CD4-positive, CD25-positive, alpha-beta regulatory T cell (primary cell): Measurements from ENCODE around the gene SPRY1. TPM values are rescaled to one million over a fixed set of nuclear protein-coding genes. Genes with fewer than 3 reads are reported as not detected.
A peak's percentile ranks its signal among the peaks of the same experiment; 100 is the strongest.

Experiments
- ATAC-seq, 2 donors: fragments of 150-1000 bp; cut with Tn5 transposase; one replicate each; pipeline ENCODE4 v1.10.0; 2021; ENCODE audit warnings: low read depth in 2 of 2, moderate number of reproducible peaks in 2 of 2, moderate library complexity in 1 of 2
- DNase-seq, 3 donors: peaks; one replicate each; pipeline versions ENCODE4 v3.0.0 to v3.0.0-alpha.2; 2012 to 2022; ENCODE audit warnings: mixed read lengths in 1 of 3
- H3K27ac ChIP-seq: one replicate; pipeline ENCODE4 v1.7.0; 2013; ENCODE audit warnings: mild to moderate bottlenecking, low read length; ENCODE audit not compliant: insufficient read depth, poor library complexity, severe bottlenecking
- H3K27me3 ChIP-seq: one replicate; pipeline ENCODE4 v1.7.0; 2013; ENCODE audit warnings: low read length; ENCODE audit not compliant: control insufficient read depth, insufficient read depth
- H3K36me3 ChIP-seq: one replicate; pipeline ENCODE4 v1.7.0; 2013; ENCODE audit warnings: mild to moderate bottlenecking, low read length, moderate library complexity; ENCODE audit not compliant: control insufficient read depth, insufficient read depth
- H3K4me1 ChIP-seq: 2 replicates; pipeline ENCODE4 v1.7.0; 2013; ENCODE audit warnings: mild to moderate bottlenecking, low read length; ENCODE audit not compliant: insufficient read depth, control insufficient read depth, poor library complexity, severe bottlenecking
- H3K4me3 ChIP-seq: one replicate; pipeline ENCODE4 v1.7.0; 2013; ENCODE audit warnings: low read depth, mild to moderate bottlenecking, low read length, moderate library complexity
- H3K9me3 ChIP-seq, 2 experiments: 1 replicate in 1 of 2; 2 replicates in 1 of 2; pipeline ENCODE4 v1.7.0; 2013; ENCODE audit warnings: low read length in 2 of 2, mild to moderate bottlenecking in 1 of 2, moderate library complexity in 1 of 2; ENCODE audit not compliant: control insufficient read depth in 2 of 2
- H3K27ac Mint-ChIP-seq, 3 donors: one replicate each; pipeline ENCODE4 v1.8.0; 2020 to 2022; ENCODE audit warnings: mild to moderate bottlenecking in 3 of 3, mixed read lengths in 3 of 3, moderate library complexity in 2 of 3
- H3K27me3 Mint-ChIP-seq: one replicate; pipeline ENCODE4 v1.8.0; 2022; ENCODE audit warnings: mild to moderate bottlenecking, mixed read lengths
- H3K36me3 Mint-ChIP-seq: one replicate; pipeline ENCODE4 v1.8.0; 2020; ENCODE audit warnings: mixed read lengths
- H3K4me1 Mint-ChIP-seq, 4 donors: one replicate each; pipeline ENCODE4 v1.8.0; 2020 to 2022; ENCODE audit warnings: mixed read lengths in 4 of 4, mild to moderate bottlenecking in 1 of 4
- H3K4me3 Mint-ChIP-seq, 4 donors: one replicate each; pipeline ENCODE4 v1.8.0; 2020 to 2022; ENCODE audit warnings: mild to moderate bottlenecking in 4 of 4, mixed read lengths in 4 of 4, moderate library complexity in 3 of 4
- H3K9me3 Mint-ChIP-seq, 7 donors: one replicate each; pipeline ENCODE4 v1.8.0; 2020 to 2022; ENCODE audit warnings: mixed read lengths in 7 of 7, mild to moderate bottlenecking in 3 of 7, moderate library complexity in 2 of 7
- polyA plus RNA-seq, 4 donors: library from polyadenylated mRNA; unstranded; fragments of 300-500 nt; fragmentation: Illumina TruSeq; gene quantifications; one replicate each; pipeline ENCODE4 v1.2.3, GENCODE V29; 2021
- total RNA-seq: library from RNA; stranded (reverse); gene quantifications from one replicate; pipeline ENCODE4 v1.2.3, GENCODE V29; 2022

Gene SPRY1, protein sequence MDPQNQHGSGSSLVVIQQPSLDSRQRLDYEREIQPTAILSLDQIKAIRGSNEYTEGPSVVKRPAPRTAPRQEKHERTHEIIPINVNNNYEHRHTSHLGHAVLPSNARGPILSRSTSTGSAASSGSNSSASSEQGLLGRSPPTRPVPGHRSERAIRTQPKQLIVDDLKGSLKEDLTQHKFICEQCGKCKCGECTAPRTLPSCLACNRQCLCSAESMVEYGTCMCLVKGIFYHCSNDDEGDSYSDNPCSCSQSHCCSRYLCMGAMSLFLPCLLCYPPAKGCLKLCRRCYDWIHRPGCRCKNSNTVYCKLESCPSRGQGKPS
- total RNA-seq (6.4 TPM), polyA plus RNA-seq (1 to 10 TPM; 2.0 to 5.1 (median 3.8) TPM)

DNA sequence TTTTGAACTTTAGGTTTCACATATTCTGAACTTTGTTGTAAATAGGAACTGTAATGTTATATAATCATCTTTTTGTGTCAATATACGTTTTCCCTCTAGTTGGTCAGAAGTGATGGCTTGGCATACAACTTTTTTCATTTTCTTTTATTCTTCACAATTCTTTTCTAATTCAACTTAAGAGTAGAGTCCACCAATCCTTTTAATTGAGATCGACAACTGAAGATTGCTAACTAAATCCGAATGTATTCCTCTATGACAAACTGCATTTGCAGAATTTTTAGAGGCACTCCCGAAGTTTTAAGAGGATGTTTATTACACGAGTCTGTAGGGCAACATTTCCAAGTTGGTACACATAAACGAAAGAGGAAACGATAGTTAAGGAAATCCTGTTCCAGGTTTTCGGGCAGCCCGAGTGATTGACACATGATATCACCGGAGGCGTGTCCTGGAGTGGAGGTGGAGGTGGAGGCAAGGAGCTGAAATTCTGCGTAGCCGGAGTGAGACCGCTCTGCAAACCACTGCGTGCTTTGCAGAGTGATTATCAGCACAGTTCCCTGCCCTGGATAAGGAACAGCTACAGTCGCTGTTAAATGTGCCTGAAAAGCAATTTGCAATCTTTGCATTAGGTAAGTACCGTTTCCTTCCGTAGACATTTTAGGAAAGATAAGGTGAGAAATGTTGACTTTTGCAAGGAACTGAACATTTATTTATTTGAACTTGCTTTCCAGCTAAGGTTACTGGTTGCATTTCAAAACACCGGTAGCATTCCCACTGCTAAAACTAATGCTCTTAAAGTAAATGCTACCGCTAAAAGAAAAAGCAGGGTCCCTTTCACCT lies at the start of gene SPRY1:
TSS of gene SPRY1 (plus strand) at position 489 of the 837 bp plus-strand sequence. CDS start 4,797 bp downstream, outside the sequence.
- Mint-ChIP-seq H3K27me3 (peaks cover 51% of the 10 kb centered on the region), H3K27ac (peak within 1 kb of the TSS in 2 of 3 donors; percentile 88), H3K9me3 (peaks cover 0 to 2% (median 0%) of the 10 kb centered on the region in 7 donors), H3K4me3 (peak within 1 kb of the TSS; percentile 67 to 91 (median 87)), H3K36me3 (no peaks in the 10 kb centered on the region), H3K4me1 (peaks cover 6 to 34% (median 22%) of the 10 kb centered on the region in 4 donors)
- peak within 1 kb of the TSS; percentile 91 for H3K4me3 ChIP-seq
- H3K27ac ChIP-seq: peak within 1 kb of the TSS; percentile 47
- DNase-seq (peak; percentile 41 to 84 (median 69)), ATAC-seq (peak; percentile 67 to 68)
- H3K27me3 ChIP-seq: peaks cover 27% of the 10 kb centered on the region
- H3K4me1 ChIP-seq: peaks cover 31% of the 10 kb centered on the region
- H3K36me3 ChIP-seq: no peaks in the 10 kb centered on the region
- H3K9me3 ChIP-seq: no peaks in the 10 kb centered on the region

DNA sequence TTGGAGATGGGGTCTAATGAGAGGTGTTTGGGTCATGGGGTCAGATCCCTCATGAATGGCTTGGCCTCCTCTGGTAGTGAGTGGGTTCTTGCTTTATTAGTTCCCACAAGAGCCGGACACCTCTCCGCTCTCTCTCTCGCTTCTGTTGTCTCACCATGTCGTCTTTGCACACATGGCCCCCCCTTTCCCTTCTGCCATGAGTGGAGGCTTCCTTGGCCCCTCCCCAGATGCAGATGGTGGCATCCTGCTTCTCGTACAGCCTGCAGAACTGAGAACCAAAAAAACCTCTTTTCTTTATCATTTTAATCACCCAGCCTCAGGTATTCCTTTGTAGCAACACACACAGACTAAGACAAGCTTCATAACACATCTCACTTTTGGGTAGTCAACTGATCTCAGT lies 49.6 kb upstream of the SPRY1 start:
- Mint-ChIP-seq H3K36me3 (no peaks in the 10 kb centered on the region), H3K4me3 (peak overlapping the region in 1 of 4 donors; percentile 89), H3K4me1 (no peaks in the 10 kb centered on the region), H3K27me3 (no peaks in the 10 kb centered on the region), H3K9me3 (peaks cover 0 to 2% (median 0%) of the 10 kb centered on the region in 7 donors), H3K27ac (no peak overlapping the region)
- H3K4me1 ChIP-seq: no peaks in the 10 kb centered on the region
- no peaks in the 10 kb centered on the region for H3K9me3 ChIP-seq
- H3K27me3 ChIP-seq: peaks cover 2% of the 10 kb centered on the region
- DNase-seq (no peak), ATAC-seq (no peak)
- no peak overlapping the region for H3K27ac ChIP-seq
- H3K36me3 ChIP-seq: no peaks in the 10 kb centered on the region
- H3K4me3 ChIP-seq: no peak overlapping the region

DNA sequence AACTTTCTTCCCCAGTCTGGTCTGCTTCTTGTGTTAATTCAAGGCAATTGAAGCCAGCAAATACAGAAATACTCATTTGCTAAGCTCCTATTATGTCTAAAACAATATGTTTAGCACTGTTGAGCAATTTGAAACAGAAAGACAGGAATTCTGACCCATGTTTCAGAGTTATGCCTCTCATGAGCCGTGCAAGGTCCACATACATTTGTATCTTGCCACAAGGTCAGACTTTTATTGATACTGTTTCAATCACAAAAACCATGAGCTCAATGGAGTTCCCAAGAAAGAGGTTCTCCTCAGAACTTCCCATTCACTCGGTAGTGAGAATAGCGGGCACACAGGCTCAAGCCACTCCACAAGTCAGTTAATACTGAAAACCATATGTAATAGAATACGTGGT lies 47.6 kb upstream of the SPRY1 start:
- Mint-ChIP-seq H3K9me3 (peaks cover 0 to 2% (median 0%) of the 10 kb centered on the region in 7 donors), H3K27ac (no peak overlapping the region), H3K4me3 (no peak overlapping the region), H3K27me3 (no peaks in the 10 kb centered on the region), H3K4me1 (no peaks in the 10 kb centered on the region), H3K36me3 (no peaks in the 10 kb centered on the region)
- DNase-seq (no peak), ATAC-seq (no peak)
- H3K27me3 ChIP-seq: peaks cover 2% of the 10 kb centered on the region
- H3K36me3 ChIP-seq: no peaks in the 10 kb centered on the region
- no peak overlapping the region for H3K27ac ChIP-seq
- H3K4me1 ChIP-seq: no peaks in the 10 kb centered on the region
- H3K9me3 ChIP-seq: no peaks in the 10 kb centered on the region
- no peak overlapping the region for H3K4me3 ChIP-seq

DNA sequence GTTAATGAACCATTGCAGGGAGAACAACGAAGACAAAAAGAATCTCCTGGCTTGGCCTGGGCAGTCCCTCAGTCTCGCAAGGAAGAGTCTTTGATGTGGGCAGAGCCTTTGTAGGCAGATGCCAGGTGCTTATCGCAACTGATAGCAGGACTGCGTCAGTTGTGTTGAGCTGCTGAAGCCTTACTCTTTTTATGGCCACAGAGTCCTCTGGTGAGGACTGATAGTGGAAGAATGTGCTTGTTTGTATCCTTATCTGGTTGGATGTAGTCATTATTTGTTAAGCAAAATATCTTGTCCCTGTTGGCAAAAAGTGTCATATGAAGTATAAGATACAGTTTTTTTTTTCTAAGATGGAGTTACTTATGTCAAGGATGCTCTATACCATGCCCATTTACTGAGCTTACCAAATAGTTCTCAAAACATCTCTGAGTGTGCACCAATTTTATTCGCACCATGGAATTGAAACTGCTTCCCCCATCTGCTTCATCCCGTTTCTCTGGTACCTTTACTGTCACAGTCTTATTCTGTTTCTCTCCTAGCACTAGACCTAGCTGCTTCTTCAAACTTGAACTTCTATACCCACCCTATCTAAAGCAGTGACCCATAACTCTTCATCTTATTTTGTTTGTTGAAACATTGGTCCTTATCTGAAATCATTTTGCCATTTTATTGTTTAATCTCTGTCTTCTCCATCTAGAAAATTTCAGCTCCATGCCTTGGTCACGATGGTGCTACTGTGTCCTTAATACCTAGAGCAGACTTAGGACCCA lies 47.0 kb upstream of the SPRY1 start:
- Mint-ChIP-seq H3K9me3 (peaks cover 0 to 2% (median 0%) of the 10 kb centered on the region in 7 donors), H3K36me3 (no peaks in the 10 kb centered on the region), H3K27me3 (no peaks in the 10 kb centered on the region), H3K4me3 (no peak overlapping the region), H3K27ac (no peak overlapping the region), H3K4me1 (no peaks in the 10 kb centered on the region)
- Histone ChIP-seq H3K9me3 (no peaks in the 10 kb centered on the region), H3K36me3 (no peaks in the 10 kb centered on the region), H3K27me3 (peaks cover 2% of the 10 kb centered on the region), H3K27ac (no peak overlapping the region), H3K4me1 (no peaks in the 10 kb centered on the region), H3K4me3 (no peak overlapping the region)
- DNase-seq (no peak), ATAC-seq (no peak)

DNA sequence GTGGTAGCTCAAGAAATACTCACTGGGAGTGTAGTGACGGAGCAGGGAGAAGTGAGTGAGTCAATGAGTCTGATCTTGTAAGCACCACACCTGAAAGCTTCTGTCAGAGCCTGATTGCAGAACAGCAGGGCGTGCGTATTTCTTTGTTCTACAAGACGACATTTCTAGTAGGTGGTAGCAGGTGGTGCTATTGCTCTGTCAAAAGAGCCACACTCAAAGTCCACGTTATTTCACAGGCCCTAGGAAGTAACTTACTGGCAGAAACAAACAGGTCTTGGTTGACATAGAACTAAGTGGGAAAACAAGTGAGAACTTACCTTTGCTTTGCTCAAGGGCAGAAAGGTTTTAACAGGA lies 46.4 kb upstream of the SPRY1 start:
- Histone ChIP-seq H3K27ac (no peak overlapping the region), H3K4me3 (no peak overlapping the region), H3K27me3 (peaks cover 2% of the 10 kb centered on the region), H3K4me1 (no peaks in the 10 kb centered on the region), H3K36me3 (no peaks in the 10 kb centered on the region), H3K9me3 (no peaks in the 10 kb centered on the region)
- no peak overlapping the region for H3K27ac Mint-ChIP-seq
- H3K4me1 Mint-ChIP-seq: no peaks in the 10 kb centered on the region
- H3K27me3 Mint-ChIP-seq: no peaks in the 10 kb centered on the region
- DNase-seq (peak in 1 of 3 donors; percentile 15), ATAC-seq (no peak)
- H3K36me3 Mint-ChIP-seq: no peaks in the 10 kb centered on the region
- no peak overlapping the region for H3K4me3 Mint-ChIP-seq
- peaks cover 0 to 2% (median 0%) of the 10 kb centered on the region in 7 donors for H3K9me3 Mint-ChIP-seq

DNA sequence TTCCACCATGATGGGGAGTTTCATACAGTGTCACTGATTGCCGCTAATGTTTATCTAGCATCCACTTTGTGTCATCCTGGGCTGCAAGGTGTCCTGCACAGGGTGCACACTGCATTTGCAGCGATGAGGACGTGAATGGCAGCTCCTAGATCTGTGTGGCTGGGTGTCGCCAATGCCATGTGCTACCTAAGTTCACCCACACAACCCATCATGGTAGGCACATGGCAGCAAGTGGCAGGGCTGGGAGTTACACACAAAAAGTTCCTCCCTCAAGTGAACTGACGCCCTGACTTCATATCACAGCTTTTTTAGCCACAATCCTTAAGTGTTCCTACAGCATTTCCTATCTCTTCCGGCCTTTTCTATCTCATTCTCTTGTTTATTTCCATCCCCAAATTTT lies 45.9 kb upstream of the SPRY1 start:
- Histone ChIP-seq H3K4me1 (no peaks in the 10 kb centered on the region), H3K36me3 (no peaks in the 10 kb centered on the region), H3K27me3 (peaks cover 2% of the 10 kb centered on the region), H3K9me3 (no peaks in the 10 kb centered on the region), H3K4me3 (no peak overlapping the region), H3K27ac (no peak overlapping the region)
- H3K27me3 Mint-ChIP-seq: no peaks in the 10 kb centered on the region
- no peak for DNase-seq
- no peaks in the 10 kb centered on the region for H3K4me1 Mint-ChIP-seq
- ATAC-seq: no peak
- H3K9me3 Mint-ChIP-seq: peaks cover 0 to 2% (median 0%) of the 10 kb centered on the region in 7 donors
- H3K27ac Mint-ChIP-seq: no peak overlapping the region
- no peaks in the 10 kb centered on the region for H3K36me3 Mint-ChIP-seq
- H3K4me3 Mint-ChIP-seq: no peak overlapping the region

DNA sequence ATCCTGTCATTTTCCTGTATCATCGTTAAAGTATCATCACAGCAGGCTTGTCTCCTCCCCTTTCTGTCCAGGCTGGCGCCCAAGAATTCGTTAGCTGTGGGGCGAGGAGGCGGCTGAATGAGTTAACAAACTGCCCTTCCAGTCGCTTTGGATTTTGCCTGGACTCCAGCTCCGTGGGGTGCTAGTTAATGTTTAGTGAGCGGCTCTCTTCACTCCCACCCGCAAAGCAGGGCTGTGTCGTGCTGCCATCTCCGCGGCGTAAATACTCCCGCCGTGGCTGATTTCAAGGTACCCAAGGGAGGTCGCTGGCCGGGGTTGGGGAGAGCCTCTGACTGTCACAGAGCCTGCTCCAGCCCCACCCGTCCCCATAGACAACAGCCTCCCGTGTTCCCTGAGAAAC lies 44.9 kb upstream of the SPRY1 start:
- Mint-ChIP-seq H3K9me3 (peaks cover 0 to 2% (median 0%) of the 10 kb centered on the region in 7 donors), H3K4me1 (no peaks in the 10 kb centered on the region), H3K4me3 (no peak overlapping the region), H3K36me3 (no peaks in the 10 kb centered on the region), H3K27ac (no peak overlapping the region), H3K27me3 (no peaks in the 10 kb centered on the region)
- Histone ChIP-seq H3K36me3 (no peaks in the 10 kb centered on the region), H3K4me3 (no peak overlapping the region), H3K27ac (no peak overlapping the region), H3K9me3 (no peaks in the 10 kb centered on the region), H3K27me3 (peaks cover 2% of the 10 kb centered on the region), H3K4me1 (no peaks in the 10 kb centered on the region)
- DNase-seq: no peak
- no peak for ATAC-seq
